ENCODE results near the gene CHST6. TPM values are rescaled to one million over a fixed set of nuclear protein-coding genes. Genes with fewer than 3 reads are reported as not detected.

Gene CHST6
- total RNA-seq, 1 experiment from 2014 or later = 1.3 TPM

- Mint-ChIP-seq H3K36me3 (ENCODE audit: insufficient read depth, unreplicated experiment) (peaks cover 47% of the 10 kb centered on the region), H3K27me3 (ENCODE audit: insufficient read depth, unreplicated experiment) (no peaks in the 10 kb centered on the region), H3K27ac (ENCODE audit: unreplicated experiment) (no peak overlapping the region), H3K9me3 (ENCODE audit: unreplicated experiment) (no peaks in the 10 kb centered on the region), H3K4me1 (ENCODE audit: low read depth, unreplicated experiment) (peaks cover 6% of the 10 kb centered on the region), H3K4me3 (ENCODE audit: unreplicated experiment) (no peak overlapping the region)
- no peak for DNase-seq
- CTCF ChIA-PET = interaction anchor here (0.7 to 1.1 kb wide), 2 partner anchors 12 to 253 kb away, joined by 3 to 11 read pairs; partner anchors contain the start of gene TMEM170A
- Histone ChIP-seq H3K36me3 (ENCODE audit: control insufficient read depth, insufficient read depth, low read length) (no peaks in the 10 kb centered on the region; the same call in 1 of the 2 replicates), H3K4me1 (no peaks in the 10 kb centered on the region), H3K27me3 (replicated peaks; ENCODE audit: control insufficient read depth, insufficient read depth, low read length) (no peaks in the 10 kb centered on the region), H3K9me3 (no peaks in the 10 kb centered on the region), H3K4me3 (ENCODE audit: low read depth, low read length) (no peak overlapping the region)
- POLR2A ChIA-PET = no interaction called here
- no TSS peak for BruUV-seq (replicated peaks)
- intact Hi-C loops (cut with micrococcal nuclease; ENCODE audit: unreplicated experiment) = no loop called here
- TF ChIP-seq, protein P1, sequence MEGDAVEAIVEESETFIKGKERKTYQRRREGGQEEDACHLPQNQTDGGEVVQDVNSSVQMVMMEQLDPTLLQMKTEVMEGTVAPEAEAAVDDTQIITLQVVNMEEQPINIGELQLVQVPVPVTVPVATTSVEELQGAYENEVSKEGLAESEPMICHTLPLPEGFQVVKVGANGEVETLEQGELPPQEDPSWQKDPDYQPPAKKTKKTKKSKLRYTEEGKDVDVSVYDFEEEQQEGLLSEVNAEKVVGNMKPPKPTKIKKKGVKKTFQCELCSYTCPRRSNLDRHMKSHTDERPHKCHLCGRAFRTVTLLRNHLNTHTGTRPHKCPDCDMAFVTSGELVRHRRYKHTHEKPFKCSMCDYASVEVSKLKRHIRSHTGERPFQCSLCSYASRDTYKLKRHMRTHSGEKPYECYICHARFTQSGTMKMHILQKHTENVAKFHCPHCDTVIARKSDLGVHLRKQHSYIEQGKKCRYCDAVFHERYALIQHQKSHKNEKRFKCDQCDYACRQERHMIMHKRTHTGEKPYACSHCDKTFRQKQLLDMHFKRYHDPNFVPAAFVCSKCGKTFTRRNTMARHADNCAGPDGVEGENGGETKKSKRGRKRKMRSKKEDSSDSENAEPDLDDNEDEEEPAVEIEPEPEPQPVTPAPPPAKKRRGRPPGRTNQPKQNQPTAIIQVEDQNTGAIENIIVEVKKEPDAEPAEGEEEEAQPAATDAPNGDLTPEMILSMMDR (IDR thresholded peaks at IDR 0.05; ENCODE audit: insufficient read depth in 1 of 2, low read depth in 1 of 2, low read length in 1 of 2, severe bottlenecking in 1 of 2, unreplicated experiment in 1 of 2) = no peak
These were observed 42.6 kb downstream of the CHST6 start for GRCh38 chr16:75452464-75453190.

DNA sequence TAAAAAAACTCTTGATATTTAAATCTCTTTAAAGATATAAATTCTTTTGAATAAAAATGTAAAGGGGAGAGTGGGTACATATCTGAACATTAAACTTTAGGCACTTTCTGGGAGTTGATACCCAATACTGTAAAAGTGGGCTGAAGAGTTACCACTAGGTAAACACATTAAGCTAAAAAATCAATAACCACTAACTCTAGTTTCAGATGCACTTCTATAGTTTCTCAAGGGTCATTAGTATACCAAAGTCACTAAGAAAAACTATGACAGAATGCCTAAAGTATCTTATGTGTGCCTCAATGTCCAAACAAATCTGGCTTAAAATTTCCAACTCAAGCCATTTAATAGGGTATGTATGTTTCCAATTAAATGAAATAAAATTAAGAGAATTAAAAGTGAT, 48.8 kb downstream of the CHST6 start:
- Histone ChIP-seq H3K36me3 (ENCODE audit: control insufficient read depth, insufficient read depth, low read length) (no peaks in the 10 kb centered on the region), H3K27me3 (replicated peaks; ENCODE audit: control insufficient read depth, insufficient read depth, low read length) (no peaks in the 10 kb centered on the region), H3K4me1 (no peaks in the 10 kb centered on the region), H3K9me3 (no peaks in the 10 kb centered on the region), H3K4me3 (ENCODE audit: low read depth, low read length) (no peak overlapping the region)
- Mint-ChIP-seq H3K4me3 (ENCODE audit: unreplicated experiment) (no peak overlapping the region), H3K27me3 (ENCODE audit: insufficient read depth, unreplicated experiment) (no peaks in the 10 kb centered on the region), H3K36me3 (ENCODE audit: insufficient read depth, unreplicated experiment) (peaks cover 45% of the 10 kb centered on the region), H3K4me1 (ENCODE audit: low read depth, unreplicated experiment) (no peaks in the 10 kb centered on the region), H3K9me3 (ENCODE audit: unreplicated experiment) (no peaks in the 10 kb centered on the region), H3K27ac (ENCODE audit: unreplicated experiment) (no peak overlapping the region)
- BruUV-seq (replicated peaks) = no TSS peak
- TF ChIP-seq, protein P1 (IDR thresholded peaks at IDR 0.05; ENCODE audit: insufficient read depth in 1 of 2, low read depth in 1 of 2, low read length in 1 of 2, severe bottlenecking in 1 of 2, unreplicated experiment in 1 of 2) = no peak
- ChIA-PET POLR2A (no interaction called here), CTCF (interaction anchor here (0.5 kb wide), 1 partner anchor 67 kb away, joined by 3 read pairs; no protein-coding TSS in a partner anchor)
- DNase-seq = no peak
- intact Hi-C loops (cut with micrococcal nuclease; ENCODE audit: unreplicated experiment) = loop anchor here (2.0 kb wide), 1 partner anchor 18 kb away; the partner anchor contains the start of gene TMEM170A

DNA sequence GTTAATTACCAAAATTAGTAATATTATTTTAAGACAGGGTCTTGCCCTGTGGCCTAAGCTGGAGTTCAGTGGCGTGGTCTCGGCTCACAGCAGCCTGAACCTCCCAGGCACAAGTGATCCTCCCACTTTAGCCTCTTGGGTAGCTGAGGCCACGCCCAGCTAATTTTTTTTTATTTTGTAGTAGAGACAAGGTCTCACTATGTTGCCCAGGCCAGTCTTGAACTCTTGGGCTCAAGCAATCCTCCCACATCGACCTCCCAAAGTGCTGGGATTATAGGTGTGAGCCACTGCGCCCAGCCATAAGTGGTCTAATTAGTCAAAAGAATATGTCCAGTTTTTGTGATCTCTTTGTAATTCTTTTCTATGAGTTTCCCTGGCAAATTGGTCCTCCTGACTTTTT, 49.9 kb downstream of the CHST6 start:
- Histone ChIP-seq H3K27me3 (replicated peaks; ENCODE audit: control insufficient read depth, insufficient read depth, low read length) (no peaks in the 10 kb centered on the region), H3K4me1 (no peaks in the 10 kb centered on the region), H3K4me3 (ENCODE audit: low read depth, low read length) (no peak overlapping the region), H3K9me3 (no peaks in the 10 kb centered on the region), H3K36me3 (ENCODE audit: control insufficient read depth, insufficient read depth, low read length) (no peaks in the 10 kb centered on the region)
- ChIA-PET POLR2A (no interaction called here), CTCF (interaction anchor here (0.6 kb wide), 1 partner anchor 201 kb away, joined by 3 read pairs; no protein-coding TSS in a partner anchor)
- Mint-ChIP-seq H3K27me3 (ENCODE audit: insufficient read depth, unreplicated experiment) (no peaks in the 10 kb centered on the region), H3K4me3 (ENCODE audit: unreplicated experiment) (no peak overlapping the region), H3K4me1 (ENCODE audit: low read depth, unreplicated experiment) (no peaks in the 10 kb centered on the region), H3K9me3 (ENCODE audit: unreplicated experiment) (no peaks in the 10 kb centered on the region), H3K27ac (ENCODE audit: unreplicated experiment) (no peak overlapping the region), H3K36me3 (ENCODE audit: insufficient read depth, unreplicated experiment) (peaks cover 46% of the 10 kb centered on the region)
- TF ChIP-seq, protein P1 (IDR thresholded peaks at IDR 0.05; ENCODE audit: insufficient read depth in 1 of 2, low read depth in 1 of 2, low read length in 1 of 2, severe bottlenecking in 1 of 2, unreplicated experiment in 1 of 2) = no peak
- no TSS peak for BruUV-seq (replicated peaks)
- no peak for DNase-seq
- intact Hi-C loops (cut with micrococcal nuclease; ENCODE audit: unreplicated experiment) = no loop called here
